Measurements from ENCODE around the gene IFI6.
"Not testable (repeated sequence)": the region's sequence is repeated elsewhere in the genome, so short reads cannot be mapped to it uniquely, and the experiment has no call there.

DNA sequence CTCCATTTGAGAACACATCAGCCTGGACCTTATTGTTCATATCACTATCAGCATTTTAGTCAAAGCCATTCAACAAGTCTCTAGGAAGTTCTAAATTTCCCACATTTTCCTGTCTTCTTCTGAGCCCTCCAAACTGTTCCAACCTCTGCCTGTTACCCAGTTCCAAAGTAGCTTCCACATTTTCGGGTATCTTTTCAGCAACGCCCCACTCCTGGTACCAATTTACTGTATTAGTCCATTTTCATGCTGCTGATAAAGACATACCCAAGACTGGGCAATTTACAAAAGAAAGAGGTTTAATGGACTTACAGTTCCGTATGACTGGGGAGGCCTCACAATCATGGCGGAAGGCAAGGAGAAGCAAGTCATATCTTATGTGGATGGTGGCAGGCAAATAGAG lies 9.6 kb upstream of the IFI6 start:
- TF ChIP-seq, protein P1, sequence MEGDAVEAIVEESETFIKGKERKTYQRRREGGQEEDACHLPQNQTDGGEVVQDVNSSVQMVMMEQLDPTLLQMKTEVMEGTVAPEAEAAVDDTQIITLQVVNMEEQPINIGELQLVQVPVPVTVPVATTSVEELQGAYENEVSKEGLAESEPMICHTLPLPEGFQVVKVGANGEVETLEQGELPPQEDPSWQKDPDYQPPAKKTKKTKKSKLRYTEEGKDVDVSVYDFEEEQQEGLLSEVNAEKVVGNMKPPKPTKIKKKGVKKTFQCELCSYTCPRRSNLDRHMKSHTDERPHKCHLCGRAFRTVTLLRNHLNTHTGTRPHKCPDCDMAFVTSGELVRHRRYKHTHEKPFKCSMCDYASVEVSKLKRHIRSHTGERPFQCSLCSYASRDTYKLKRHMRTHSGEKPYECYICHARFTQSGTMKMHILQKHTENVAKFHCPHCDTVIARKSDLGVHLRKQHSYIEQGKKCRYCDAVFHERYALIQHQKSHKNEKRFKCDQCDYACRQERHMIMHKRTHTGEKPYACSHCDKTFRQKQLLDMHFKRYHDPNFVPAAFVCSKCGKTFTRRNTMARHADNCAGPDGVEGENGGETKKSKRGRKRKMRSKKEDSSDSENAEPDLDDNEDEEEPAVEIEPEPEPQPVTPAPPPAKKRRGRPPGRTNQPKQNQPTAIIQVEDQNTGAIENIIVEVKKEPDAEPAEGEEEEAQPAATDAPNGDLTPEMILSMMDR (IDR thresholded peaks at IDR 0.05): not testable (repeated sequence)
- TF ChIP-seq POLR2A (IDR thresholded peaks at IDR 0.05): not testable (repeated sequence)

Data from thyroid gland (tissue), 4 donors.